ENCODE data around the gene COL6A5. TPM values are rescaled to one million over a fixed set of nuclear protein-coding genes. Genes with fewer than 3 reads are reported as not detected.

COL6A5 gene
- total RNA-seq, 1 experiment from 2014 or later = 0.32 TPM

DNA sequence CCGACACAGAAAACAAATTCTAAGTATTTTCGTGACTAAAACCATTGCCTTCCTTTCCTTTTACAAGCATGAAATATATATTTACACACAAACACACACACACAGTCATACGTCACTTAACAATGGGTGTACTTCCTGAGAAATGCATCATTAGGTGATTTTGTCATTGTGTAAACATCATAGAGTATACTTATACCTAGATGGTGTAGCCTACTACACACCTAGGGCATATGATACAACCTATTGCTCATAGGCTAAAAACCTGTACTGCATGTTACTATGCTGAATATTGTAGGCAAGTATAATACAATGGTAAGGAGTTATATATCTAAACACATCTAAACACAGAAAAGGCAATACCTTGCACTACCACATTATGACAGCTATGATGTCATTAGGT lies 28.6 kb downstream of the COL6A5 start:
- no peak for TF ChIP-seq EZH2 (IDR thresholded peaks at IDR 0.05; ENCODE audit: borderline replicate concordance, low read depth, low read length, poor library complexity, severe bottlenecking)
- TF ChIP-seq, protein P1, sequence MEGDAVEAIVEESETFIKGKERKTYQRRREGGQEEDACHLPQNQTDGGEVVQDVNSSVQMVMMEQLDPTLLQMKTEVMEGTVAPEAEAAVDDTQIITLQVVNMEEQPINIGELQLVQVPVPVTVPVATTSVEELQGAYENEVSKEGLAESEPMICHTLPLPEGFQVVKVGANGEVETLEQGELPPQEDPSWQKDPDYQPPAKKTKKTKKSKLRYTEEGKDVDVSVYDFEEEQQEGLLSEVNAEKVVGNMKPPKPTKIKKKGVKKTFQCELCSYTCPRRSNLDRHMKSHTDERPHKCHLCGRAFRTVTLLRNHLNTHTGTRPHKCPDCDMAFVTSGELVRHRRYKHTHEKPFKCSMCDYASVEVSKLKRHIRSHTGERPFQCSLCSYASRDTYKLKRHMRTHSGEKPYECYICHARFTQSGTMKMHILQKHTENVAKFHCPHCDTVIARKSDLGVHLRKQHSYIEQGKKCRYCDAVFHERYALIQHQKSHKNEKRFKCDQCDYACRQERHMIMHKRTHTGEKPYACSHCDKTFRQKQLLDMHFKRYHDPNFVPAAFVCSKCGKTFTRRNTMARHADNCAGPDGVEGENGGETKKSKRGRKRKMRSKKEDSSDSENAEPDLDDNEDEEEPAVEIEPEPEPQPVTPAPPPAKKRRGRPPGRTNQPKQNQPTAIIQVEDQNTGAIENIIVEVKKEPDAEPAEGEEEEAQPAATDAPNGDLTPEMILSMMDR (conservative IDR thresholded peaks at IDR 0.05; ENCODE audit: low read depth, low read length) = no peak
- H3K36me3 ChIP-seq (ENCODE audit: insufficient read depth, low read length, poor library complexity, severe bottlenecking) = no peaks in the 10 kb centered on the region
- no peak overlapping the region for H3K27ac ChIP-seq (ENCODE audit: low read depth, low read length, poor library complexity, severe bottlenecking)
- POLR2A ChIA-PET (ENCODE audit: low non-redundant PET) = no interaction called here
- no peaks in the 10 kb centered on the region for H3K9me3 ChIP-seq (ENCODE audit: low read depth, low read length, poor library complexity, severe bottlenecking)
- CTCF ChIA-PET = no interaction called here
- H3K4me1 ChIP-seq (ENCODE audit: insufficient read depth, low read length, poor library complexity, severe bottlenecking) = no peaks in the 10 kb centered on the region
- no peak overlapping the region for H3K4me3 ChIP-seq (ENCODE audit: low read depth, low read length, poor library complexity, severe bottlenecking)
- intact Hi-C loops (cut with micrococcal nuclease; ENCODE audit: unreplicated experiment) = no loop called here
- no peak for DNase-seq (ENCODE audit: low spot score)
- BruUV-seq (replicated peaks) = no TSS peak
- peaks cover 6% of the 10 kb centered on the region for H3K27me3 ChIP-seq (replicated peaks; ENCODE audit: insufficient read depth, low read depth, low read length, poor library complexity)

DNA sequence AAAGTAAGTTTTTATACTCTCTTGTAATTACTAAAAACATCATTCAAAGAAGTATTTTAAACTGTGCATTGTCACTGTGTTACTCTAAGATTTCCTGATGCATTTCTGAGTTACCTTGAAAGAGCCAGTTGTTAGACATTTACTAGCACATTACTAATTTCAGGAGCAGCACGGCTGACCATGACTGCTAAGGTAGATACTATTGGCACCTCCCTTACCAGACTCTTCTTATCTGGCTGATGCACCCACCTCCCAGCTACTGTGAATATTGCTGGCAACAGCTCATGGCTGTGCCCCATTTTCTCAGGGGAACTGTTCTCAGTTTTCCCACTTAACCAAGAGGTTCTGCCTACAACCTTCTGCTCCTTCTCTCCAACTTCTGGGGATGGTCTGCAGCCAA lies 29.4 kb downstream of the COL6A5 start:
- CTCF ChIA-PET = no interaction called here
- TF ChIP-seq, protein P1 (conservative IDR thresholded peaks at IDR 0.05; ENCODE audit: low read depth, low read length) = no peak
- no peak for TF ChIP-seq EZH2 (IDR thresholded peaks at IDR 0.05; ENCODE audit: borderline replicate concordance, low read depth, low read length, poor library complexity, severe bottlenecking)
- Histone ChIP-seq H3K27ac (ENCODE audit: low read depth, low read length, poor library complexity, severe bottlenecking) (no peak overlapping the region), H3K4me3 (ENCODE audit: low read depth, low read length, poor library complexity, severe bottlenecking) (no peak overlapping the region), H3K36me3 (ENCODE audit: insufficient read depth, low read length, poor library complexity, severe bottlenecking) (no peaks in the 10 kb centered on the region), H3K4me1 (ENCODE audit: insufficient read depth, low read length, poor library complexity, severe bottlenecking) (no peaks in the 10 kb centered on the region), H3K27me3 (replicated peaks; ENCODE audit: insufficient read depth, low read depth, low read length, poor library complexity) (peaks cover 6% of the 10 kb centered on the region), H3K9me3 (ENCODE audit: low read depth, low read length, poor library complexity, severe bottlenecking) (no peaks in the 10 kb centered on the region)
- DNase-seq (ENCODE audit: low spot score) = no peak
- no TSS peak for BruUV-seq (replicated peaks)
- intact Hi-C loops (cut with micrococcal nuclease; ENCODE audit: unreplicated experiment) = no loop called here
- POLR2A ChIA-PET (ENCODE audit: low non-redundant PET) = interaction anchor here (0.7 kb wide), 1 partner anchor 10 kb away, joined by 4 read pairs; no protein-coding TSS in a partner anchor

DNA sequence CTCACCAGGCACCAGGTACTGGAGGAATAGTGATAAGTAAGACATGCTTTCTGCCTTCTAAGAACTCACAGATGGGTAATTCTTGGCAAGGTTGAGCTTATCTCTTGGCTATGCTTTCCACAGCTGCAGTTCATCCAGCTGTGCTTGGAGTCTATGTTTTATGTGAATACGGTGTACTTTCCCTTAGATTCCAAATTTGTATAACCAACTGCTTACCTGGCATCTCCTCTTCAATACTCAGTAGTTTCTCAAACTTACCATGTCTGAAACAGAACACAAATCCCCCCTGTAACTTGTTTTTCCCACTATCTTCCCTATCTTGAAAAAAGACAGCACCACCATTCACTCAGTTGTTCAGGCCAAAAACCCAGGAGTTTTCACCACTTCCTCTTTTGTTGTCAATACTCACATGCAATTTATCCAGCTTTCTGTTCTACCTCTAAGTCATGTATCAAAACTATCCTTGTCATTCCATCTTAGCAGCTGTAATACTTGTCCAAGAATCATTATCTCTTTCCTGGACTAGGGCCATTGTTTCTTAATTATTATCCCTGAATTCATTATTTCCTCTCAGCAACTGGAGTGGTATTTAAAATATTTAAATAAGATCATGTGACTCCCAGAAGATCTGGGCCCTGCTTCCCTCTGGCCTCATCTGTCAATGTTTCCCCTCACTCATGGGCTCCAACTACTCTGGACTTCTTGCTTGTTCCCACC lies 32.6 kb downstream of the COL6A5 start:
- no peaks in the 10 kb centered on the region for H3K4me1 ChIP-seq (ENCODE audit: insufficient read depth, low read length, poor library complexity, severe bottlenecking)
- BruUV-seq (replicated peaks) = no TSS peak
- no peak overlapping the region for H3K27ac ChIP-seq (ENCODE audit: low read depth, low read length, poor library complexity, severe bottlenecking)
- H3K9me3 ChIP-seq (ENCODE audit: low read depth, low read length, poor library complexity, severe bottlenecking) = no peaks in the 10 kb centered on the region
- no peaks in the 10 kb centered on the region for H3K36me3 ChIP-seq (ENCODE audit: insufficient read depth, low read length, poor library complexity, severe bottlenecking)
- intact Hi-C loops (cut with micrococcal nuclease; ENCODE audit: unreplicated experiment) = no loop called here
- no peak for DNase-seq (ENCODE audit: low spot score)
- POLR2A ChIA-PET (ENCODE audit: low non-redundant PET) = no interaction called here
- TF ChIP-seq, protein P1 (conservative IDR thresholded peaks at IDR 0.05; ENCODE audit: low read depth, low read length) = no peak
- no peak for TF ChIP-seq EZH2 (IDR thresholded peaks at IDR 0.05; ENCODE audit: borderline replicate concordance, low read depth, low read length, poor library complexity, severe bottlenecking)
- CTCF ChIA-PET = no interaction called here
- H3K4me3 ChIP-seq (ENCODE audit: low read depth, low read length, poor library complexity, severe bottlenecking) = no peak overlapping the region
- no peaks in the 10 kb centered on the region for H3K27me3 ChIP-seq (replicated peaks; ENCODE audit: insufficient read depth, low read depth, low read length, poor library complexity)

Measured in A673 (cell line).